Keratinocyte (primary cell): Measurements from ENCODE around the gene FNDC3A. TPM values are rescaled to one million over a fixed set of nuclear protein-coding genes. Genes with fewer than 3 reads are reported as not detected.

Experiments
- DNase-seq: peaks from one replicate; pipeline ENCODE4 v3.0.0-alpha.2; 2011; ENCODE audit warnings: low read depth, missing footprints, low spot score
- FAIRE-seq: peaks from 2 replicates; lab custom pipeline; 2011; peaks lifted over from hg19 to GRCh38; lab: Jason Lieb, UNC
- H2AFZ ChIP-seq: 2 replicates; pipeline ENCODE4 v1.6.0; 2012; ENCODE audit warnings: low read length, control low read depth, inconsistent platforms; ENCODE audit not compliant: control insufficient read depth
- H3K27ac ChIP-seq: 2 replicates; pipeline ENCODE4 v1.5.1; 2011; ENCODE audit warnings: low read length; ENCODE audit not compliant: control insufficient read depth, insufficient read depth
- H3K27me3 ChIP-seq: 3 replicates; pipeline ENCODE4 v1.6.0; 2011; ENCODE audit warnings: low read length; ENCODE audit not compliant: control insufficient read depth, insufficient read depth; ENCODE audit errors: extremely low read depth
- H3K36me3 ChIP-seq, 2 experiments: 2 replicates in 1 of 2; 3 replicates in 1 of 2; pipeline ENCODE4 v1.5.1; 2011; ENCODE audit warnings: low read length in 2 of 2, mild to moderate bottlenecking in 1 of 2; ENCODE audit not compliant: control insufficient read depth in 2 of 2, insufficient read depth in 2 of 2; ENCODE audit errors: extremely low read depth in 1 of 2
- H3K4me1 ChIP-seq: 3 replicates; pipeline ENCODE4 v1.5.1; 2011; ENCODE audit warnings: low read length; ENCODE audit not compliant: control insufficient read depth, insufficient read depth; ENCODE audit errors: extremely low read depth
- H3K4me2 ChIP-seq: 3 replicates; pipeline ENCODE4 v1.6.0; 2011; ENCODE audit warnings: low read depth, low read length; ENCODE audit not compliant: control insufficient read depth, insufficient read depth; ENCODE audit errors: extremely low read depth
- H3K4me3 ChIP-seq, 3 experiments: fragments of 200-600 bp in 1 of 3; sonication (generic) in 1 of 3; 2 replicates in 2 of 3; 3 replicates in 1 of 3; pipeline ENCODE4 v1.5.1; 2011 to 2016; ENCODE audit warnings: low read length in 3 of 3, mild to moderate bottlenecking in 3 of 3, control low read depth in 2 of 3, inconsistent platforms in 1 of 3, low read depth in 1 of 3, mixed read lengths in 1 of 3, mixed run types in 1 of 3, moderate library complexity in 1 of 3; ENCODE audit not compliant: control insufficient read depth in 2 of 3, insufficient read depth in 2 of 3; ENCODE audit errors: extremely low read depth in 1 of 3
- H3K79me2 ChIP-seq: 2 replicates; pipeline ENCODE4 v1.6.0; 2012; ENCODE audit warnings: low read length; ENCODE audit not compliant: control insufficient read depth, insufficient read depth
- H3K9ac ChIP-seq: 3 replicates; pipeline ENCODE4 v1.6.0; 2011; ENCODE audit warnings: low read length; ENCODE audit not compliant: control insufficient read depth, insufficient read depth; ENCODE audit errors: extremely low read depth
- H3K9me1 ChIP-seq: 3 replicates; pipeline ENCODE4 v1.6.0; 2011; ENCODE audit warnings: low read length; ENCODE audit not compliant: control insufficient read depth, insufficient read depth; ENCODE audit errors: extremely low read depth
- H3K9me3 ChIP-seq: 2 replicates; pipeline ENCODE4 v1.5.1; 2012; ENCODE audit warnings: low read depth, low read length; ENCODE audit not compliant: control insufficient read depth
- H4K20me1 ChIP-seq: 3 replicates; pipeline ENCODE4 v1.6.0; 2011; ENCODE audit warnings: low read length; ENCODE audit not compliant: control insufficient read depth, insufficient read depth; ENCODE audit errors: extremely low read depth
- CTCF ChIP-seq, 3 experiments: IDR thresholded peaks in 1 of 3; conservative IDR thresholded peaks in 1 of 3; optimal IDR thresholded peaks in 1 of 3; 2 replicates in 2 of 3; 3 replicates in 1 of 3; pipeline versions ENCODE3 to v1.5.1; 2011; ENCODE audit warnings: low read length in 3 of 3, mild to moderate bottlenecking in 3 of 3, moderate library complexity in 2 of 3, control low read depth in 1 of 3, inconsistent platforms in 1 of 3; ENCODE audit not compliant: insufficient read depth in 2 of 3; ENCODE audit errors: extremely low read depth in 1 of 3
- EZH2 ChIP-seq: IDR thresholded peaks from one replicate; pipeline ENCODE4 v1.6.1; 2012; ENCODE audit warnings: inconsistent platforms, mild to moderate bottlenecking, low read length, moderate library complexity
- dilution Hi-C: fragments of 300-500 bp; cut with MboI; formaldehyde crosslinking; loops from one replicate; pipeline ENCODE4 v1.7.0; 2020; ENCODE audit warnings: low sequenced_read_pairs; ENCODE audit not compliant: extremely low pct_ligation_motif_present
- polyA plus RNA-seq, 5 experiments: library from polyadenylated mRNA; depleted of rRNA in 3 of 5; stranded (reverse) in 3 of 5; stranded (forward) in 1 of 5; unstranded in 1 of 5; fragments of >200 nt; gene quantifications; 1 replicate in 1 of 5; 2 replicates in 3 of 5; 3 replicates in 1 of 5; pipeline versions ENCODE4 v1.2.1 to v1.2.3, GENCODE V29; 2011 to 2012; ENCODE audit warnings: missing spikeins in 2 of 5, low read depth in 1 of 5, low replicate concordance in 1 of 5

Gene FNDC3A
- polyA plus RNA-seq, 1 donor (not counting 4 experiments of a cell fraction or from before 2014, with no cell fraction given), result 28.4 TPM

GRCh38 chr13:49040872-49041271 is 65.2 kb downstream of the FNDC3A start:
- H2AFZ ChIP-seq, result no peak overlapping the region
- TF ChIP-seq CTCF (optimal IDR thresholded peaks at IDR 0.05 in 1 of 3, IDR thresholded peaks at IDR 0.05 in 1 of 3, conservative IDR thresholded peaks at IDR 0.05 in 1 of 3; ENCODE audit: extremely low read depth in 1 of 3, insufficient read depth in 2 of 3, low read length in 3 of 3), result no peak
- no peak for TF ChIP-seq EZH2
- no peaks in the 10 kb centered on the region for H3K9me3 ChIP-seq
- H3K36me3 ChIP-seq, result no peaks in the 10 kb centered on the region
- no peaks in the 10 kb centered on the region for H3K79me2 ChIP-seq
- no peaks in the 10 kb centered on the region for H3K9me1 ChIP-seq
- no peaks in the 10 kb centered on the region for H3K27me3 ChIP-seq
- dilution Hi-C loops, result no loop called here
- no peak overlapping the region for H3K4me2 ChIP-seq
- no peak overlapping the region for H3K27ac ChIP-seq
- DNase-seq (no peak), FAIRE-seq (no peak)
- no peaks in the 10 kb centered on the region for H3K4me1 ChIP-seq
- no peak overlapping the region for H3K9ac ChIP-seq
- H4K20me1 ChIP-seq, result no peaks in the 10 kb centered on the region
- no peak overlapping the region for H3K4me3 ChIP-seq

- no peaks in the 10 kb centered on the region for H3K4me1 ChIP-seq
- H3K9me1 ChIP-seq, result no peaks in the 10 kb centered on the region
- H3K9ac ChIP-seq, result no peak overlapping the region
- TF ChIP-seq EZH2 (no peak), CTCF (optimal IDR thresholded peaks at IDR 0.05 in 1 of 3, IDR thresholded peaks at IDR 0.05 in 1 of 3, conservative IDR thresholded peaks at IDR 0.05 in 1 of 3; ENCODE audit: extremely low read depth in 1 of 3, insufficient read depth in 2 of 3, low read length in 3 of 3) (no peak)
- DNase-seq (no peak), FAIRE-seq (no peak)
- no peak overlapping the region for H3K4me2 ChIP-seq
- dilution Hi-C loops, result no loop called here
- H3K9me3 ChIP-seq, result no peaks in the 10 kb centered on the region
- H3K79me2 ChIP-seq, result no peaks in the 10 kb centered on the region
- no peak overlapping the region for H2AFZ ChIP-seq
- no peak overlapping the region for H3K4me3 ChIP-seq
- H4K20me1 ChIP-seq, result no peaks in the 10 kb centered on the region
- no peak overlapping the region for H3K27ac ChIP-seq
- H3K27me3 ChIP-seq, result no peaks in the 10 kb centered on the region
- no peaks in the 10 kb centered on the region for H3K36me3 ChIP-seq
Measured at GRCh38 chr13:49042476-49042875, 66.8 kb downstream of the FNDC3A start.
